ENCODE data around the gene PPP1R1B.

PPP1R1B gene

GRCh38 chr17:39593371-39593770 is 33.4 kb upstream of the PPP1R1B start:
- H3K27ac ChIP-seq (ENCODE audit: low read depth, low read length): no peak overlapping the region
- H3K4me3 ChIP-seq (ENCODE audit: low read depth in 1 of 5, low read length in 5 of 5): no peak overlapping the region
- peaks cover 27 to 58% (median 55%) of the 10 kb centered on the region in 5 donors for H3K27me3 ChIP-seq (ENCODE audit: control insufficient read depth in 5 of 5, insufficient read depth in 4 of 5, low read length in 5 of 5)
- no peaks in the 10 kb centered on the region for H3K36me3 ChIP-seq (ENCODE audit: control insufficient read depth in 5 of 5, insufficient read depth in 5 of 5, low read length in 5 of 5)
- peaks cover 0 to 5% (median 0%) of the 10 kb centered on the region in 5 donors for H3K9me3 ChIP-seq (ENCODE audit: control insufficient read depth in 5 of 5, low read length in 5 of 5)
- no peak overlapping the region for H3K9ac ChIP-seq (ENCODE audit: low read length in 5 of 5)
- H3K4me1 ChIP-seq (ENCODE audit: control insufficient read depth in 5 of 5, insufficient read depth in 5 of 5, low read length in 5 of 5): peaks cover 0 to 4% (median 3%) of the 10 kb centered on the region in 5 donors

- peaks cover 2 to 23% (median 19%) of the 10 kb centered on the region in 5 donors for H3K4me1 ChIP-seq (ENCODE audit: control insufficient read depth in 5 of 5, insufficient read depth in 5 of 5, low read length in 5 of 5)
- H3K27me3 ChIP-seq (ENCODE audit: control insufficient read depth in 5 of 5, insufficient read depth in 4 of 5, low read length in 5 of 5): peaks cover 43 to 76% (median 74%) of the 10 kb centered on the region in 5 donors
- peaks cover 0 to 5% (median 0%) of the 10 kb centered on the region in 5 donors for H3K9me3 ChIP-seq (ENCODE audit: control insufficient read depth in 5 of 5, low read length in 5 of 5)
- no peak overlapping the region for H3K4me3 ChIP-seq (ENCODE audit: low read depth in 1 of 5, low read length in 5 of 5)
- H3K36me3 ChIP-seq (ENCODE audit: control insufficient read depth in 5 of 5, insufficient read depth in 5 of 5, low read length in 5 of 5): no peaks in the 10 kb centered on the region
- H3K27ac ChIP-seq (ENCODE audit: low read depth, low read length): no peak overlapping the region
- H3K9ac ChIP-seq (ENCODE audit: low read length in 5 of 5): no peak overlapping the region
Measured at GRCh38 chr17:39595294-39595693, 31.5 kb upstream of the PPP1R1B start.

GRCh38 chr17:39595928-39596510 is 30.7 kb upstream of the PPP1R1B start:
- H3K27me3 ChIP-seq (ENCODE audit: control insufficient read depth in 5 of 5, insufficient read depth in 4 of 5, low read length in 5 of 5): peaks cover 51 to 83% (median 81%) of the 10 kb centered on the region in 5 donors
- H3K9me3 ChIP-seq (ENCODE audit: control insufficient read depth in 5 of 5, low read length in 5 of 5): peaks cover 0 to 5% (median 0%) of the 10 kb centered on the region in 5 donors
- H3K4me1 ChIP-seq (ENCODE audit: control insufficient read depth in 5 of 5, insufficient read depth in 5 of 5, low read length in 5 of 5): peaks cover 2 to 30% (median 26%) of the 10 kb centered on the region in 5 donors
- no peaks in the 10 kb centered on the region for H3K36me3 ChIP-seq (ENCODE audit: control insufficient read depth in 5 of 5, insufficient read depth in 5 of 5, low read length in 5 of 5)
- H3K9ac ChIP-seq (ENCODE audit: low read length in 5 of 5): no peak overlapping the region
- H3K27ac ChIP-seq (ENCODE audit: low read depth, low read length): no peak overlapping the region
- H3K4me3 ChIP-seq (ENCODE audit: low read depth in 1 of 5, low read length in 5 of 5): no peak overlapping the region

- H3K36me3 ChIP-seq (ENCODE audit: control insufficient read depth in 5 of 5, insufficient read depth in 5 of 5, low read length in 5 of 5): no peaks in the 10 kb centered on the region
- H3K27ac ChIP-seq (ENCODE audit: low read depth, low read length): no peak overlapping the region
- H3K4me1 ChIP-seq (ENCODE audit: control insufficient read depth in 5 of 5, insufficient read depth in 5 of 5, low read length in 5 of 5): peaks cover 2 to 32% (median 26%) of the 10 kb centered on the region in 5 donors
- no peak overlapping the region for H3K4me3 ChIP-seq (ENCODE audit: low read depth in 1 of 5, low read length in 5 of 5)
- H3K27me3 ChIP-seq (ENCODE audit: control insufficient read depth in 5 of 5, insufficient read depth in 4 of 5, low read length in 5 of 5): peaks cover 58 to 87% (median 84%) of the 10 kb centered on the region in 5 donors
- H3K9me3 ChIP-seq (ENCODE audit: control insufficient read depth in 5 of 5, low read length in 5 of 5): peaks cover 0 to 5% (median 0%) of the 10 kb centered on the region in 5 donors
- no peak overlapping the region for H3K9ac ChIP-seq (ENCODE audit: low read length in 5 of 5)
Measured at GRCh38 chr17:39596543-39597267, 30.0 kb upstream of the PPP1R1B start.

- H3K27ac ChIP-seq (ENCODE audit: low read depth, low read length): no peak overlapping the region
- no peak overlapping the region for H3K4me3 ChIP-seq (ENCODE audit: low read depth in 1 of 5, low read length in 5 of 5)
- H3K9me3 ChIP-seq (ENCODE audit: control insufficient read depth in 5 of 5, low read length in 5 of 5): peaks cover 0 to 5% (median 0%) of the 10 kb centered on the region in 5 donors
- H3K9ac ChIP-seq (ENCODE audit: low read length in 5 of 5): no peak overlapping the region
- H3K4me1 ChIP-seq (ENCODE audit: control insufficient read depth in 5 of 5, insufficient read depth in 5 of 5, low read length in 5 of 5): peaks cover 2 to 32% (median 26%) of the 10 kb centered on the region in 5 donors
- no peaks in the 10 kb centered on the region for H3K36me3 ChIP-seq (ENCODE audit: control insufficient read depth in 5 of 5, insufficient read depth in 5 of 5, low read length in 5 of 5)
- peaks cover 65 to 89% (median 85%) of the 10 kb centered on the region in 5 donors for H3K27me3 ChIP-seq (ENCODE audit: control insufficient read depth in 5 of 5, insufficient read depth in 4 of 5, low read length in 5 of 5)
Measured at GRCh38 chr17:39597372-39598046, 29.2 kb upstream of the PPP1R1B start.

GRCh38 chr17:39598047-39598481 is 28.7 kb upstream of the PPP1R1B start:
- H3K36me3 ChIP-seq (ENCODE audit: control insufficient read depth in 5 of 5, insufficient read depth in 5 of 5, low read length in 5 of 5): no peaks in the 10 kb centered on the region
- H3K9ac ChIP-seq (ENCODE audit: low read length in 5 of 5): no peak overlapping the region
- no peak overlapping the region for H3K27ac ChIP-seq (ENCODE audit: low read depth, low read length)
- H3K4me3 ChIP-seq (ENCODE audit: low read depth in 1 of 5, low read length in 5 of 5): no peak overlapping the region
- peaks cover 0 to 5% (median 0%) of the 10 kb centered on the region in 5 donors for H3K9me3 ChIP-seq (ENCODE audit: control insufficient read depth in 5 of 5, low read length in 5 of 5)
- peaks cover 71 to 91% (median 88%) of the 10 kb centered on the region in 5 donors for H3K27me3 ChIP-seq (ENCODE audit: control insufficient read depth in 5 of 5, insufficient read depth in 4 of 5, low read length in 5 of 5)
- peaks cover 2 to 32% (median 26%) of the 10 kb centered on the region in 5 donors for H3K4me1 ChIP-seq (ENCODE audit: control insufficient read depth in 5 of 5, insufficient read depth in 5 of 5, low read length in 5 of 5)

GRCh38 chr17:39598630-39599003 is 28.1 kb upstream of the PPP1R1B start:
- Histone ChIP-seq H3K36me3 (ENCODE audit: control insufficient read depth in 5 of 5, insufficient read depth in 5 of 5, low read length in 5 of 5) (no peaks in the 10 kb centered on the region), H3K9me3 (ENCODE audit: control insufficient read depth in 5 of 5, low read length in 5 of 5) (peaks cover 0 to under 1% (median 0%) of the 10 kb centered on the region in 5 donors), H3K4me3 (ENCODE audit: low read depth in 1 of 5, low read length in 5 of 5) (peak overlapping the region in 1 of 5 donors; percentile 45), H3K4me1 (ENCODE audit: control insufficient read depth in 5 of 5, insufficient read depth in 5 of 5, low read length in 5 of 5) (peaks cover 2 to 32% (median 27%) of the 10 kb centered on the region in 5 donors), H3K9ac (ENCODE audit: low read length in 5 of 5) (no peak overlapping the region), H3K27ac (ENCODE audit: low read depth, low read length) (no peak overlapping the region), H3K27me3 (ENCODE audit: control insufficient read depth in 5 of 5, insufficient read depth in 4 of 5, low read length in 5 of 5) (peaks cover 76 to 90% (median 88%) of the 10 kb centered on the region in 5 donors)

GRCh38 chr17:39599004-39599664 is 27.6 kb upstream of the PPP1R1B start:
- Histone ChIP-seq H3K36me3 (ENCODE audit: control insufficient read depth in 5 of 5, insufficient read depth in 5 of 5, low read length in 5 of 5) (no peaks in the 10 kb centered on the region), H3K27ac (ENCODE audit: low read depth, low read length) (no peak overlapping the region), H3K4me3 (ENCODE audit: low read depth in 1 of 5, low read length in 5 of 5) (peak overlapping the region in 2 of 5 donors; percentile 29 to 45), H3K27me3 (ENCODE audit: control insufficient read depth in 5 of 5, insufficient read depth in 4 of 5, low read length in 5 of 5) (peaks cover 81 to 93% (median 93%) of the 10 kb centered on the region in 5 donors), H3K9me3 (ENCODE audit: control insufficient read depth in 5 of 5, low read length in 5 of 5) (no peaks in the 10 kb centered on the region), H3K9ac (ENCODE audit: low read length in 5 of 5) (no peak overlapping the region), H3K4me1 (ENCODE audit: control insufficient read depth in 5 of 5, insufficient read depth in 5 of 5, low read length in 5 of 5) (peaks cover 2 to 32% (median 30%) of the 10 kb centered on the region in 5 donors)

- Histone ChIP-seq H3K27ac (ENCODE audit: low read depth, low read length) (no peak overlapping the region), H3K36me3 (ENCODE audit: control insufficient read depth in 5 of 5, insufficient read depth in 5 of 5, low read length in 5 of 5) (no peaks in the 10 kb centered on the region), H3K4me1 (ENCODE audit: control insufficient read depth in 5 of 5, insufficient read depth in 5 of 5, low read length in 5 of 5) (peaks cover 2 to 32% (median 30%) of the 10 kb centered on the region in 5 donors), H3K9ac (ENCODE audit: low read length in 5 of 5) (no peak overlapping the region), H3K9me3 (ENCODE audit: control insufficient read depth in 5 of 5, low read length in 5 of 5) (no peaks in the 10 kb centered on the region), H3K27me3 (ENCODE audit: control insufficient read depth in 5 of 5, insufficient read depth in 4 of 5, low read length in 5 of 5) (peaks cover 80 to 96% (median 91%) of the 10 kb centered on the region in 5 donors), H3K4me3 (ENCODE audit: low read depth in 1 of 5, low read length in 5 of 5) (peak overlapping the region in 1 of 5 donors; percentile 45)
Measured at GRCh38 chr17:39599665-39600231, 27.0 kb upstream of the PPP1R1B start.

Measured in subcutaneous abdominal adipose tissue (tissue), 5 donors.